HG02943 (cell line): Measurements from ENCODE around the gene SENP7.

ENCODE experiments used
- ATAC-seq: cut with Tn5 transposase; IDR thresholded peaks from one replicate; pipeline ENCODE4 v1.9.1; 2021; ENCODE audit warnings: mild to moderate bottlenecking, low read depth, moderate library complexity; ENCODE audit not compliant: unreplicated experiment

SENP7 gene

GRCh38 chr3:101279765-101280385 is 233.1 kb downstream of the SENP7 start:
- no peak for ATAC-seq

GRCh38 chr3:101279162-101279561 is 233.8 kb downstream of the SENP7 start:
- no peak for ATAC-seq

- ATAC-seq, result no peak
These were observed 234.3 kb downstream of the SENP7 start for GRCh38 chr3:101278727-101279126.
